ENCODE results near the gene PDXP.

The PDXP gene

GRCh38 chr22:37711490-37711889 lies 53.0 kb downstream of the PDXP start:
- no peak for ATAC-seq
- TF ChIP-seq PPARA (CRISPR knock-in tag; IDR thresholded peaks at IDR 0.05; ENCODE audit: borderline replicate concordance) (no peak), ZC3H10 (CRISPR knock-in tag; IDR thresholded peaks at IDR 0.05) (no peak), GLIS3 (CRISPR knock-in tag; IDR thresholded peaks at IDR 0.05) (no peak), RARB (CRISPR knock-in tag; IDR thresholded peaks at IDR 0.05) (no peak), ESRRG (CRISPR knock-in tag; IDR thresholded peaks at IDR 0.05) (no peak), OSR1 (CRISPR knock-in tag; IDR thresholded peaks at IDR 0.05) (no peak), ZFP30 (CRISPR knock-in tag; IDR thresholded peaks at IDR 0.05) (no peak), ZNF70 (CRISPR knock-in tag; IDR thresholded peaks at IDR 0.05) (no peak), TOX (CRISPR knock-in tag; IDR thresholded peaks at IDR 0.05; ENCODE audit: borderline replicate concordance) (no peak), TSHZ2 (CRISPR knock-in tag; IDR thresholded peaks at IDR 0.05) (no peak)
- TF ChIP-seq, protein P1, sequence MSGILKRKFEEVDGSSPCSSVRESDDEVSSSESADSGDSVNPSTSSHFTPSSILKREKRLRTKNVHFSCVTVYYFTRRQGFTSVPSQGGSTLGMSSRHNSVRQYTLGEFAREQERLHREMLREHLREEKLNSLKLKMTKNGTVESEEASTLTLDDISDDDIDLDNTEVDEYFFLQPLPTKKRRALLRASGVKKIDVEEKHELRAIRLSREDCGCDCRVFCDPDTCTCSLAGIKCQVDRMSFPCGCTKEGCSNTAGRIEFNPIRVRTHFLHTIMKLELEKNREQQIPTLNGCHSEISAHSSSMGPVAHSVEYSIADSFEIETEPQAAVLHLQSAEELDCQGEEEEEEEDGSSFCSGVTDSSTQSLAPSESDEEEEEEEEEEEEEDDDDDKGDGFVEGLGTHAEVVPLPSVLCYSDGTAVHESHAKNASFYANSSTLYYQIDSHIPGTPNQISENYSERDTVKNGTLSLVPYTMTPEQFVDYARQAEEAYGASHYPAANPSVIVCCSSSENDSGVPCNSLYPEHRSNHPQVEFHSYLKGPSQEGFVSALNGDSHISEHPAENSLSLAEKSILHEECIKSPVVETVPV (CRISPR knock-in tag; IDR thresholded peaks at IDR 0.05): no peak

DNA sequence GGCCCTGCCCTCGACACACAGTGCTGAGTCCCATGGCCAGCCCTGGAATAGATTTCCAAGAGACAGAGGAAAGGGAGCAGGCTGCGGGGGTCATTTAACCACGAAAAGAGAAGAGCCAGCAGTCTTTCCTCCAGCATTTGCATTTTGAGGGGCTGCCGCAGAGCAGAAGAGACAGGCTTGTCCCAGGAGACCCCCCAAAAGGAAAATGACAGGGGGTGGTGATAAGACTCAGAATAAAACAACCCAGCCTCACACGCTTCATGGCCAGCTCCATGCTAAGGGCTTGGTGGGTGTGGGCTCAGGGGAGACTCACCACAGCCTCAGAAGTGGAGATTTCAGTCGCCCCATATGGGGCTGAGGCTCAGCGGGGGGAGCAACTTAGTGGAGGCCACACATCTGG lies 55.2 kb downstream of the PDXP start:
- TF ChIP-seq ESRRG (CRISPR knock-in tag; IDR thresholded peaks at IDR 0.05) (no peak), SNAI2 (CRISPR knock-in tag; IDR thresholded peaks at IDR 0.05) (no peak), ZNF70 (CRISPR knock-in tag; IDR thresholded peaks at IDR 0.05) (no peak), OSR1 (CRISPR knock-in tag; IDR thresholded peaks at IDR 0.05) (no peak), PPARA (CRISPR knock-in tag; IDR thresholded peaks at IDR 0.05; ENCODE audit: borderline replicate concordance) (no peak), GLIS3 (CRISPR knock-in tag; IDR thresholded peaks at IDR 0.05) (no peak), ZNF565 (CRISPR knock-in tag; conservative IDR thresholded peaks at IDR 0.05; ENCODE audit: low read depth) (no peak), RARB (CRISPR knock-in tag; IDR thresholded peaks at IDR 0.05) (no peak), ZFP30 (CRISPR knock-in tag; IDR thresholded peaks at IDR 0.05) (no peak), TCF4 (CRISPR knock-in tag; IDR thresholded peaks at IDR 0.05; ENCODE audit: borderline replicate concordance) (no peak)
- TF ChIP-seq, protein P2, sequence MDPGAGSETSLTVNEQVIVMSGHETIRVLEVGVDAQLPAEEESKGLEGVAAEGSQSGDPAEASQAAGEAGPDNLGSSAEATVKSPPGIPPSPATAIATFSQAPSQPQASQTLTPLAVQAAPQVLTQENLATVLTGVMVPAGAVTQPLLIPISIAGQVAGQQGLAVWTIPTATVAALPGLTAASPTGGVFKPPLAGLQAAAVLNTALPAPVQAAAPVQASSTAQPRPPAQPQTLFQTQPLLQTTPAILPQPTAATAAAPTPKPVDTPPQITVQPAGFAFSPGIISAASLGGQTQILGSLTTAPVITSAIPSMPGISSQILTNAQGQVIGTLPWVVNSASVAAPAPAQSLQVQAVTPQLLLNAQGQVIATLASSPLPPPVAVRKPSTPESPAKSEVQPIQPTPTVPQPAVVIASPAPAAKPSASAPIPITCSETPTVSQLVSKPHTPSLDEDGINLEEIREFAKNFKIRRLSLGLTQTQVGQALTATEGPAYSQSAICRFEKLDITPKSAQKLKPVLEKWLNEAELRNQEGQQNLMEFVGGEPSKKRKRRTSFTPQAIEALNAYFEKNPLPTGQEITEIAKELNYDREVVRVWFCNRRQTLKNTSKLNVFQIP (CRISPR knock-in tag; IDR thresholded peaks at IDR 0.05; ENCODE audit: borderline replicate concordance, low read depth): no peak

GRCh38 chr22:37714634-37715033 lies 56.1 kb downstream of the PDXP start:
- TF ChIP-seq GLIS3 (CRISPR knock-in tag; IDR thresholded peaks at IDR 0.05) (no peak), ISL1 (CRISPR knock-in tag; IDR thresholded peaks at IDR 0.05) (no peak), TCF4 (CRISPR knock-in tag; IDR thresholded peaks at IDR 0.05; ENCODE audit: borderline replicate concordance) (no peak), ZNF70 (CRISPR knock-in tag; IDR thresholded peaks at IDR 0.05) (no peak)
- no peak for ATAC-seq

More for the DNA sequence above, 55.2 kb downstream of the PDXP start:
- ATAC-seq: no peak

GRCh38 chr22:37715760-37716159 lies 57.2 kb downstream of the PDXP start:
- ATAC-seq: no peak
- no peak for TF ChIP-seq ESRRG (CRISPR knock-in tag; IDR thresholded peaks at IDR 0.05)
- TF ChIP-seq TCF4 (CRISPR knock-in tag; IDR thresholded peaks at IDR 0.05; ENCODE audit: borderline replicate concordance): no peak
- TF ChIP-seq RARB (CRISPR knock-in tag; IDR thresholded peaks at IDR 0.05): no peak
- no peak for TF ChIP-seq BACH2 (CRISPR knock-in tag; IDR thresholded peaks at IDR 0.05; ENCODE audit: borderline replicate concordance)
- TF ChIP-seq, protein P1 (CRISPR knock-in tag; IDR thresholded peaks at IDR 0.05): no peak
- TF ChIP-seq ZNF565 (CRISPR knock-in tag; conservative IDR thresholded peaks at IDR 0.05; ENCODE audit: low read depth): no peak
- no peak for TF ChIP-seq ZFP3 (CRISPR knock-in tag; IDR thresholded peaks at IDR 0.05)
- no peak for TF ChIP-seq PPARA (CRISPR knock-in tag; IDR thresholded peaks at IDR 0.05; ENCODE audit: borderline replicate concordance)
- no peak for TF ChIP-seq TOX (CRISPR knock-in tag; IDR thresholded peaks at IDR 0.05; ENCODE audit: borderline replicate concordance)
- TF ChIP-seq ZNF70 (CRISPR knock-in tag; IDR thresholded peaks at IDR 0.05): no peak
- TF ChIP-seq ARNTL (CRISPR knock-in tag; IDR thresholded peaks at IDR 0.05; ENCODE audit: borderline replicate concordance, low read depth): no peak
- no peak for TF ChIP-seq CSDC2 (CRISPR knock-in tag; IDR thresholded peaks at IDR 0.05)
- TF ChIP-seq PATZ1 (CRISPR knock-in tag; IDR thresholded peaks at IDR 0.05; ENCODE audit: borderline replicate concordance): no peak
- TF ChIP-seq CREB5 (CRISPR knock-in tag; IDR thresholded peaks at IDR 0.05; ENCODE audit: low read depth): no peak
- TF ChIP-seq ZFP30 (CRISPR knock-in tag; IDR thresholded peaks at IDR 0.05): no peak
